Choroid plexus epithelial cell (primary cell): Measurements from ENCODE around the gene RBM20.

Experiments used
- DNase-seq: peaks from one replicate; pipeline ENCODE4 v3.0.0-alpha.2; 2010; ENCODE audit warnings: low read depth
- H3K4me3 ChIP-seq: 2 replicates; pipeline ENCODE4 v1.5.1; 2011; ENCODE audit warnings: low read depth, mild to moderate bottlenecking, control low read depth, low read length, moderate library complexity
- TF ChIP-seq, protein P1 (sequence below): conservative IDR thresholded peaks from 2 replicates; pipeline ENCODE4 v1.5.1; 2011; ENCODE audit warnings: low read depth, mild to moderate bottlenecking, control low read depth, inconsistent platforms, low read length, moderate library complexity

The RBM20 gene

GRCh38 chr10:110853921-110854605 is 209.9 kb downstream of the RBM20 start:
- no peak overlapping the region for H3K4me3 ChIP-seq
- TF ChIP-seq, protein P1, sequence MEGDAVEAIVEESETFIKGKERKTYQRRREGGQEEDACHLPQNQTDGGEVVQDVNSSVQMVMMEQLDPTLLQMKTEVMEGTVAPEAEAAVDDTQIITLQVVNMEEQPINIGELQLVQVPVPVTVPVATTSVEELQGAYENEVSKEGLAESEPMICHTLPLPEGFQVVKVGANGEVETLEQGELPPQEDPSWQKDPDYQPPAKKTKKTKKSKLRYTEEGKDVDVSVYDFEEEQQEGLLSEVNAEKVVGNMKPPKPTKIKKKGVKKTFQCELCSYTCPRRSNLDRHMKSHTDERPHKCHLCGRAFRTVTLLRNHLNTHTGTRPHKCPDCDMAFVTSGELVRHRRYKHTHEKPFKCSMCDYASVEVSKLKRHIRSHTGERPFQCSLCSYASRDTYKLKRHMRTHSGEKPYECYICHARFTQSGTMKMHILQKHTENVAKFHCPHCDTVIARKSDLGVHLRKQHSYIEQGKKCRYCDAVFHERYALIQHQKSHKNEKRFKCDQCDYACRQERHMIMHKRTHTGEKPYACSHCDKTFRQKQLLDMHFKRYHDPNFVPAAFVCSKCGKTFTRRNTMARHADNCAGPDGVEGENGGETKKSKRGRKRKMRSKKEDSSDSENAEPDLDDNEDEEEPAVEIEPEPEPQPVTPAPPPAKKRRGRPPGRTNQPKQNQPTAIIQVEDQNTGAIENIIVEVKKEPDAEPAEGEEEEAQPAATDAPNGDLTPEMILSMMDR, result no peak
- DNase-seq, result no peak

GRCh38 chr10:110857265-110858171 is 213.4 kb downstream of the RBM20 start:
- no peak overlapping the region for H3K4me3 ChIP-seq
- TF ChIP-seq, protein P1, result no peak
- DNase-seq, result peak; percentile 72

DNA sequence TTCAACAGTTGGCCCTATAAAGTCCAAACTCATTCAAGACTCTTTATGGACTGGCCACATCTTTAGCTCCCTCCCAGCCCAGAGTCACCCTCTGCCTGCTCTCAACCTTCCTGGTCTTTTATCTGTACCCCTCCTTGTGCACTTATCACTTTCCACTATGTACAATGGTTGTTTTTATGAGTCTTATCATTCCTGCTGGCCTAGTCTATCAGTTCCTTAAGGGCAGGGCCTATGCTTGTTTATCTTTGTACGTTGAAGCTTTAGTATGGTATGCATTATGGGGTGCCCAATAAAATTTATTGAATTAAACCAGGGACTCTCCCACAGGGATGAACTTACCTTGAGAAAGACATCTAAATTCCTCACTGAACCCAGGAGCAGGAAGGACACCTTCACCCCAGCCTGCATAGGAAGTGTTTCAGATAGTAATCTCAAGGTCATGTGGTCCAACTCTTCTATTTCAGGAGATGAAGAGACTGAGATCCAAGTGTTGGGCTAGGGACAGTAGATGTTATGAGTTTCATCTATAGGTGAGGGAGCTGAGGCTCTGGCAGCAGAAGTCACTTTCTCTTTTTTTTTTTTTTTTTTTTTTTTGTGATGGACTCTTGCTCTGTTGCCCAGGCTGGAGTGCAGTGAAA is 214.3 kb downstream of the RBM20 start:
- TF ChIP-seq, protein P1, result no peak
- no peak for DNase-seq

GRCh38 chr10:110859206-110859972 is 215.3 kb downstream of the RBM20 start:
- no peak overlapping the region for H3K4me3 ChIP-seq
- TF ChIP-seq, protein P1, result no peak
- no peak for DNase-seq

More for the DNA sequence above, 214.3 kb downstream of the RBM20 start:
- H3K4me3 ChIP-seq, result no peak overlapping the region

GRCh38 chr10:110859973-110860376 is 215.8 kb downstream of the RBM20 start:
- DNase-seq, result peak; percentile 93
- no peak overlapping the region for H3K4me3 ChIP-seq

More at GRCh38 chr10:110859973-110860376, 215.8 kb downstream of the RBM20 start:
- TF ChIP-seq, protein P1, result no peak
